SKM-1 treated with dmso at 0.1 percent for 144 hours (cell line): ENCODE data around the gene CREBL2.
"Not testable (repeated sequence)": the region's sequence is repeated elsewhere in the genome, so short reads cannot be mapped to it uniquely, and the experiment has no call there.

Source experiments
- DNase-seq: peaks from one replicate; lab custom pipeline; 2025; ENCODE audit not compliant: unreplicated experiment; lab: John Stamatoyannopoulos, UW

The CREBL2 gene

GRCh38 chr12:12596598-12596997 is 15.1 kb upstream of the CREBL2 start:
- DNase-seq: not testable (repeated sequence)

GRCh38 chr12:12598864-12599263 is 12.8 kb upstream of the CREBL2 start:
- no peak for DNase-seq

GRCh38 chr12:12599750-12600643 is 11.7 kb upstream of the CREBL2 start:
- no peak for DNase-seq

GRCh38 chr12:12600659-12601058 is 11.0 kb upstream of the CREBL2 start:
- DNase-seq: peak; percentile 30

GRCh38 chr12:12604740-12605139 is 6.9 kb upstream of the CREBL2 start:
- DNase-seq: no peak

- no peak for DNase-seq
Observed at GRCh38 chr12:12606781-12607589, 4.7 kb upstream of the CREBL2 start.

- DNase-seq: no peak
Observed at GRCh38 chr12:12608557-12608957, 3.1 kb upstream of the CREBL2 start.

- DNase-seq: no peak
Observed at GRCh38 chr12:12609692-12610091, 2.0 kb upstream of the CREBL2 start.

- DNase-seq: no peak
Observed at GRCh38 chr12:12610711-12611110, 965 bp upstream of the CREBL2 start.

GRCh38 chr12:12612358-12612757 is 682 bp downstream of the CREBL2 start:
- DNase-seq: peak; percentile 3

GRCh38 chr12:12613344-12613743 is 1.7 kb downstream of the CREBL2 start:
- DNase-seq: no peak

- DNase-seq: no peak
Observed at GRCh38 chr12:12614342-12614741, 2.7 kb downstream of the CREBL2 start.

- DNase-seq: no peak
Observed at GRCh38 chr12:12616512-12617310, 5.0 kb downstream of the CREBL2 start.

GRCh38 chr12:12618064-12618463 is 6.4 kb downstream of the CREBL2 start:
- DNase-seq: not testable (repeated sequence)

- DNase-seq: no peak
Observed at GRCh38 chr12:12620730-12621315, 9.1 kb downstream of the CREBL2 start.

- DNase-seq: no peak
Observed at GRCh38 chr12:12622418-12622817, 10.7 kb downstream of the CREBL2 start.

GRCh38 chr12:12624498-12624992 is 12.9 kb downstream of the CREBL2 start:
- DNase-seq: no peak

- DNase-seq: no peak
Observed at GRCh38 chr12:12626471-12626870, 14.8 kb downstream of the CREBL2 start.

- DNase-seq: no peak
Observed at GRCh38 chr12:12627308-12627827, 15.7 kb downstream of the CREBL2 start.

- no peak for DNase-seq
Observed at GRCh38 chr12:12628013-12628412, 16.3 kb downstream of the CREBL2 start.
